Lower leg skin (tissue), 4 donors: ENCODE results near the gene PPP2R5E. TPM values are rescaled to one million over a fixed set of nuclear protein-coding genes. Genes with fewer than 3 reads are reported as not detected.

Source experiments
- DNase-seq, 2 donors: peaks; one replicate each; pipeline ENCODE4 v3.0.0-alpha.2; 2019; ENCODE audit warnings: low spot score in 2 of 2
- H3K4me3 ChIP-seq: fragments of 200-600 bp; sonication (generic); 2 replicates; pipeline ENCODE4 v1.5.1; 2017; ENCODE audit warnings: mild to moderate bottlenecking, low read depth; ENCODE audit not compliant: poor library complexity, severe bottlenecking
- POLR2A ChIP-seq, 2 donors: fragments of 450-650 bp; IDR thresholded peaks; one replicate each; pipeline ENCODE4 v1.6.1; 2016 to 2017; ENCODE audit warnings: antibody characterized with exemption in 2 of 2, mild to moderate bottlenecking in 1 of 2, moderate library complexity in 1 of 2
- WGBS, 2 donors: methylation state at CpG; one replicate each; pipeline ENCODE4 v1.1.5; 2018; 5-methylcytosine and 5-hydroxymethylcytosine counted together
- intact Hi-C: fragments of 100-400 bp; cut with DNase I; formaldehyde crosslinking; loops from one replicate; pipeline ENCODE4 v1.15.0; 2023; ENCODE audit warnings: low total_unique reads
- total RNA-seq, 4 donors: library from RNA; depleted of rRNA; stranded (reverse); fragments of >200 nt; gene quantifications; one replicate each; pipeline ENCODE4 v1.1.0, GENCODE V29; 2016
- TF ChIP-seq, protein P1 (sequence below), 3 donors: fragments of 450-650 bp; IDR thresholded peaks; one replicate each; pipeline ENCODE4 v1.5.1; 2016; ENCODE audit warnings: antibody characterized with exemption in 3 of 3, mild to moderate bottlenecking in 3 of 3, moderate library complexity in 2 of 3

Gene PPP2R5E
- total RNA-seq, 4 donors from 2014 or later: 15.0 to 22.5 (median 18.2) TPM

DNA sequence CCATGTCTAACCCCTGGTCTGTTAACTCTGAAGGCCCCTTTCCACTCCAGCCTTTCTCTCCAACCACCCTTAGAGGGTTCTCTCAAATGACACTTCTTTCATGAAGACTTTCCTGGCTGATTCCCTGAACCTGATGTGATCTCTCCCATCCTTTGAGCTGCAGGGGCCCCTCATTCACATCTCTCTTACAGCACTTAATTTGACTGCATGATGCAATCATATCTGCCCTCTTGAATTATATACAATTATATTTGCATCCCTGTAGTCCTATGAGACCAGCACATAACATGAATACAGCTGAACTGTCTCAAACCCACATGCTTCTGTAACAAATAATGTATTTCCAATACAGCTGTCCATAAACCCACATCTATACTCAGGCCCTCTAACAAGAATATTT lies 56.4 kb downstream of the PPP2R5E start:
- intact Hi-C loops: no loop called here
- H3K4me3 ChIP-seq: no peak overlapping the region
- no peak for DNase-seq
- no peak for TF ChIP-seq POLR2A (IDR thresholded peaks at IDR 0.05)
- TF ChIP-seq, protein P1, sequence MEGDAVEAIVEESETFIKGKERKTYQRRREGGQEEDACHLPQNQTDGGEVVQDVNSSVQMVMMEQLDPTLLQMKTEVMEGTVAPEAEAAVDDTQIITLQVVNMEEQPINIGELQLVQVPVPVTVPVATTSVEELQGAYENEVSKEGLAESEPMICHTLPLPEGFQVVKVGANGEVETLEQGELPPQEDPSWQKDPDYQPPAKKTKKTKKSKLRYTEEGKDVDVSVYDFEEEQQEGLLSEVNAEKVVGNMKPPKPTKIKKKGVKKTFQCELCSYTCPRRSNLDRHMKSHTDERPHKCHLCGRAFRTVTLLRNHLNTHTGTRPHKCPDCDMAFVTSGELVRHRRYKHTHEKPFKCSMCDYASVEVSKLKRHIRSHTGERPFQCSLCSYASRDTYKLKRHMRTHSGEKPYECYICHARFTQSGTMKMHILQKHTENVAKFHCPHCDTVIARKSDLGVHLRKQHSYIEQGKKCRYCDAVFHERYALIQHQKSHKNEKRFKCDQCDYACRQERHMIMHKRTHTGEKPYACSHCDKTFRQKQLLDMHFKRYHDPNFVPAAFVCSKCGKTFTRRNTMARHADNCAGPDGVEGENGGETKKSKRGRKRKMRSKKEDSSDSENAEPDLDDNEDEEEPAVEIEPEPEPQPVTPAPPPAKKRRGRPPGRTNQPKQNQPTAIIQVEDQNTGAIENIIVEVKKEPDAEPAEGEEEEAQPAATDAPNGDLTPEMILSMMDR (IDR thresholded peaks at IDR 0.05): no peak

DNA sequence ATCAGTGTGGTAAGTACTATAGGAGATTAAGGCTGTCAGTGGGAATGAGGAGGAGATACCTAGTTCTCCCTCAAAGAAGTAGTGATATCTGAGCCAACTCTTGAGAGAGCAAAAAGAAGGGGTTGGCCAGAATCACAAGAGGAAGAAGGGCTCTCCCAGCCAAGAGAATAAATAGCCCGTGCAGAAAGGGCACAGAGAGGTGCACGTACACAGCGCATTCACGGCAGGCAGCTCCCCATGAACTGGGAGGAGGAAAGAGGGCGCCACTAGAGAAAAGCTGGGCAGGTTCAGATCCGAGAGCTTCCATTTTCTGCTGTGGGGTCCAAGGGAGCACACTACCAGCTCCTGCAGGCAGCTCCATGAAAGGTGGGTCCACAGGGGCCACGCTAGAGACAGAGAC lies 59.9 kb downstream of the PPP2R5E start:
- TF ChIP-seq POLR2A (IDR thresholded peaks at IDR 0.05): no peak
- TF ChIP-seq, protein P1 (IDR thresholded peaks at IDR 0.05): no peak
- 83 to 87% methylated on average over 7 of the region's 7 CpGs for WGBS, 2 donors
- no peak for DNase-seq
- intact Hi-C loops: no loop called here
- no peak overlapping the region for H3K4me3 ChIP-seq

DNA sequence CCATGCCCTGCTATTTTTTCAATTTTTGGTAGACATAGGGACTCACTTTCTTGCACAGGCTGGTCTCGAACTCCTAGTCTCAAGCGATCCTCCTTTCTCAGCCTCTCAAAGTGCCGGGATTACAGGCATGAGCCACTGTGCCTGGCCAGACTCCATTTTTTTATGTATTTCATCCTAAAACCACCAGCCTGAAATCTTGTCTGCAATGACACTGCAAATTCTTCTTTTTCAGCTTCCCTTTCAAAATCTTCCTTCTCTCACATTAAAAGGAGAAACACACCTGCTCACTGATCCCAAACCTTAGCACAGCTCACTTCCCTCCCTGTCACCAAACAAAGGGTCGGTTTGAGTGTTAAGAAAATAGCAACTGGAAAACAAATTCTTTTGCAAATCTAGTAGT lies 62.6 kb downstream of the PPP2R5E start:
- WGBS, 2 donors: 95 to 96% methylated on average over 4 of the region's 4 CpGs
- TF ChIP-seq, protein P1 (IDR thresholded peaks at IDR 0.05): no peak
- no peak for DNase-seq
- intact Hi-C loops: no loop called here
- no peak overlapping the region for H3K4me3 ChIP-seq

DNA sequence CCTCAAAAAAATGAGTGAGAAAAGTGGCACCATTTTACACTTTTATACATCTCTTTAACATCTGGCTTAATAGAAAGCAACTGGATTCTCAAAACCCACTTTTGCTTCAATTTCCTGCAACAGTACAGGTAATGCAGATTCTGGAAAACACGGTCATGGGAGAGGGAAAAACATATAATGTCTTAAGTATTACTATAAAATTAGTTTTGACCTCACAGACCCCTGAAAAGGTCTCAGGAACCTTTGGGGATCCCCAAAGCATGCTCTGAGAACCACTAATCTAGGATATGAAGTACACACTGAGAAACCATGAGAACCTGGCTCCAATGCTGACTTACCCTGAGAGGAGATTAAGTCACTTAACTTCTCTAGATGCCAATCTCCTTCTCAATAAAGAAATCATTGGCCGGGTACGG lies 64.7 kb downstream of the PPP2R5E start:
- DNase-seq: no peak
- no peak for TF ChIP-seq POLR2A (IDR thresholded peaks at IDR 0.05)
- TF ChIP-seq, protein P1 (IDR thresholded peaks at IDR 0.05): no peak
- 84 to 95% methylated on average over 3 of the region's 3 CpGs for WGBS, 2 donors
- no peak overlapping the region for H3K4me3 ChIP-seq
- intact Hi-C loops: no loop called here

DNA sequence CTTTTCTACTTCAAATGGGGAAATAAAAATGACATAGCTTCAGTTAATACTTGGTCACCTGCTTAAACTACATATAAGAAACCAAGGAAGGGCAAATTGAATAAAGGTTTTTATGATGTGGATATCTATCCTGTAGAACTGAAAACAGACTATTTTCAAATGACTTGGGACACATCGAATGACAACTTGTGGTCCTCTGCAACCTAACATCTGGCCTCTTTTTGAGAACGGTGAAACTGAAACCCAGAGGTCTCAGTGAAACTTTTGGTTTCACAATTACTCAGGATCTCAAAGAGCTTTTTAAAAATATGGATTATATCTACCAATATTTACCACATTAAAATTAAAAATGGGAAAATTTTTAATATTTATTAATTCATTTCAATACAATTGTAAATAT lies 65.2 kb downstream of the PPP2R5E start:
- intact Hi-C loops: no loop called here
- no peak overlapping the region for H3K4me3 ChIP-seq
- WGBS, 2 donors: 43 to 55% methylated on average over 2 of the region's 2 CpGs
- DNase-seq: no peak
- TF ChIP-seq, protein P1 (IDR thresholded peaks at IDR 0.05): no peak
- no peak for TF ChIP-seq POLR2A (IDR thresholded peaks at IDR 0.05)

DNA sequence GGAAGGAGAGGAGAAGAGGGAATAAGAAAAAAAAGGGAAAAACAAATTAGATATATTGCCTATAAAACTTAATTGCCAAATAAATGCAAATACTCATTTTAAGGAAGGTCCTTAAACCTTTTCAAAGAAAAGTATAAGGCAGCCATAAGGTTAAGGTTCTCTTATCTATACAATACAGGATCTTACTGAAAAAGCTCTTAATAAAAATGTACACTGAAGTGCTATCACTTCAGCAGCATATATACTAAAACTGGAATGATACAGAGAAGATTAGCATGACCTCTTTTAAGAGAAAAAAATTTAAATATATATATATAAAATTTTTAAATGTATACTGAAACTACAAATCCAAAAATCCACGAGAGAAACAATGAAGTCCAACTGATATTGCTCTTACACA lies 65.6 kb downstream of the PPP2R5E start:
- 49 to 57% methylated on average over 1 of the region's 1 CpG for WGBS, 2 donors
- intact Hi-C loops: no loop called here

More for the DNA sequence above, 65.6 kb downstream of the PPP2R5E start:
- TF ChIP-seq POLR2A (IDR thresholded peaks at IDR 0.05): no peak
- TF ChIP-seq, protein P1 (IDR thresholded peaks at IDR 0.05): no peak
- H3K4me3 ChIP-seq: no peak overlapping the region
- no peak for DNase-seq
